Urinary bladder (tissue), 4 donors: Measurements from ENCODE around the gene MIGA2. TPM values are rescaled to one million over a fixed set of nuclear protein-coding genes. Genes with fewer than 3 reads are reported as not detected.

Experiments
- DNase-seq: peaks from one replicate; pipeline ENCODE4 v3.0.0-alpha.2; 2015; ENCODE audit errors: extremely low spot score
- H3K27ac ChIP-seq: one replicate; pipeline ENCODE4 v1.5.1; 2013; ENCODE audit warnings: low read depth, mild to moderate bottlenecking, moderate library complexity
- H3K36me3 ChIP-seq: one replicate; pipeline ENCODE4 v1.6.1; 2013; ENCODE audit warnings: mild to moderate bottlenecking, moderate library complexity; ENCODE audit not compliant: insufficient read depth
- H3K4me1 ChIP-seq: one replicate; pipeline ENCODE4 v1.6.1; 2013; ENCODE audit warnings: mild to moderate bottlenecking, moderate library complexity; ENCODE audit not compliant: insufficient read depth
- H3K4me3 ChIP-seq: one replicate; pipeline ENCODE4 v1.5.1; 2013; ENCODE audit warnings: low read depth, low read length
- WGBS: extraction: QIAGEN DNeasy Blood & Tissue Kit; methylation state at CpG from one replicate; pipeline ENCODE4 v1.1.7; 2013; 5-methylcytosine and 5-hydroxymethylcytosine counted together
- polyA plus RNA-seq: library from polyadenylated mRNA; stranded (reverse); fragments of 200-250 nt; gene quantifications from one replicate; pipeline ENCODE4 v1.2.3, GENCODE V29; 2013
- total RNA-seq: library from RNA; depleted of rRNA; stranded (reverse); fragments of >200 nt; gene quantifications from one replicate; pipeline ENCODE4 v1.2.3, GENCODE V29; 2014
- donor health status: healthy with polysubstance abuse.
- donor health status: healthy.

MIGA2 gene
- total and polyA plus RNA-seq, 2 donors: 16.4 to 34.5 TPM

DNA sequence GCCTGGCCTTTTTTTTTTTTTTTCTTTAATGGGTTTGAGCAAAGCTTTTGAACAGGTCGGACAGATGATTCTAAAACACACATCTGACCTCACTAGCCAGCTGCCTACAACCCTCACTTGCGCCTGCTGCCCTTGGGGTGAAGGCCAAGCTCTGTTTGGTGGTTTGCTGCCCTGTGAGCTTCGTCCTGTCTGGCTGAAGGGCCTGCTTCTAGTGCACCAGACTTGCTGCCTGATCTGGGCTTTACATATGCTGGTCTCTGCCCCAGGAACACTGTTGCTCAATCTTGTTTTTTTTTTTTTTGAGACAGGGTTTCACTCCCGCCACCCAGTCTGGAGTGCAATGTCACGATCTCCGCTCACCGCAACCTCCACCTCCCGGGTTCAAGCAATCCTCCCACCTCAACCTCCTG lies 28.1 kb downstream of the MIGA2 start:
- H3K4me1 ChIP-seq: no peaks in the 10 kb centered on the region
- no peak overlapping the region for H3K27ac ChIP-seq
- no peak overlapping the region for H3K4me3 ChIP-seq
- DNase-seq: no peak
- H3K36me3 ChIP-seq: peaks cover 15% of the 10 kb centered on the region
- 96% methylated on average over 8 of the region's 8 CpGs for whole genome bisulfite sequencing

DNA sequence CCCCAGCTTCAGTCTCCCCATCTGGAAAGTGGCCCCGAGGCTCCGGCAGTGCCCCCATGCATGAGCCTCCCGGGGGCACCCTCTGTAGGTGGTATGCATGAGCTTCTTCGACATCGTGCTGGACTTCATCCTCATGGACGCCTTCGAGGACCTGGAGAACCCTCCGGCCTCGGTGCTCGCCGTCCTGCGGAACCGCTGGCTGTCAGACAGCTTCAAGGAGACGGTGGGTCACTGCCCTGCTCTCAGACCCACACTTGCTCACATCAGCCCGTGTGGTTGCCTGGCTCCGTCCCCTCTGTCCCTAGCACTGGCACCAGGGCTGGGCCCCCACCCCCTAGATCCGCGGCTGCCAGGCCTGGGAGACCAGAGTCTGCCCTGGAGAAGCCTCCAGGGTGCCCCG lies 31.7 kb downstream of the MIGA2 start:
- 93% methylated on average over 19 of the region's 19 CpGs for WGBS
- Histone ChIP-seq H3K4me3 (no peak overlapping the region), H3K4me1 (no peaks in the 10 kb centered on the region), H3K36me3 (peaks cover 7% of the 10 kb centered on the region), H3K27ac (no peak overlapping the region)
- no peak for DNase-seq

DNA sequence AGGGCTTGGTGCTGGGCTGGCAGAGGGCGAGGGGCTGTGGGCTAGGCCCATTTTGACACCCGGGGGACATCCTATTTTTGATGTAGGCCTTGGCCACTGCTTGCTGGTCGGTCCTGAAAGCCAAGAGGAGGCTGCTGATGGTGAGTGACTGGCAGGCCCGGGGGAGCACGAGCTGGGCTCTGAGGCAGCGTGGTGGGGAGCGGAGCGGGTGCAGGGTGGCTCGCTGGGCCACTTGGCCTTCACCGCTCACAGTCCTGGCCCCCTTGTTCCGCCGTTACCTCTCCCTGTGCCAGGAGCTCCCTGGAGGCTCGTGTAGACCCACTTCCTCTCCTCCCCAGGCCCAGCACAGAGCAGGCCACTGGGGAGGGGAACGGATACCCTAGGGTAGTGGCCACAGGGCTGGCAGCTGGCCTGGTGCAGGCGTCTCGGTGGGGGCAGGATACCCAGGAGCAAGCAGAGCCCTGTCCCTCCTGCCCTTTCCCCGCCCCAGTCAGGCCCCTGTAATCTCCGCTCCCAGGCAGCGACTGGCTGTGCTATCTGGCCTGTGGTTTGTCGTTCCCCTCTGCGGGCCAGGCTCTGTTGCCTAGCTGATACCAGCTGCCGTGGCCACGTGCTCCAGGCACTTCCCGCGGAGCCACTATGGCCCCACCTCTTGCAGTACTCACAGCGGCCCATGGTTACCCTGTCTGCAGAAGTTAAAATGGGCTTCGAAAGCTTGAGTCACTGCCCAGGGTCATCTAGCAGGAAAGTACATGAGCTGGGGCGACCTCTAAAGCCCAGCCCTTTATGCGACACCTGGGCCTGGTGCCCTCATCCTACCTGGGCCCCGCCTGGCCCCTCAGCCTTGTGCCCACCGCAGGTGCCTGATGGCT lies 32.8 kb downstream of the MIGA2 start:
- DNase-seq: no peak
- no peak overlapping the region for H3K4me3 ChIP-seq
- WGBS: 78% methylated on average over 31 of the region's 31 CpGs
- H3K4me1 ChIP-seq: no peaks in the 10 kb centered on the region
- H3K27ac ChIP-seq: no peak overlapping the region
- peaks cover 4% of the 10 kb centered on the region for H3K36me3 ChIP-seq

DNA sequence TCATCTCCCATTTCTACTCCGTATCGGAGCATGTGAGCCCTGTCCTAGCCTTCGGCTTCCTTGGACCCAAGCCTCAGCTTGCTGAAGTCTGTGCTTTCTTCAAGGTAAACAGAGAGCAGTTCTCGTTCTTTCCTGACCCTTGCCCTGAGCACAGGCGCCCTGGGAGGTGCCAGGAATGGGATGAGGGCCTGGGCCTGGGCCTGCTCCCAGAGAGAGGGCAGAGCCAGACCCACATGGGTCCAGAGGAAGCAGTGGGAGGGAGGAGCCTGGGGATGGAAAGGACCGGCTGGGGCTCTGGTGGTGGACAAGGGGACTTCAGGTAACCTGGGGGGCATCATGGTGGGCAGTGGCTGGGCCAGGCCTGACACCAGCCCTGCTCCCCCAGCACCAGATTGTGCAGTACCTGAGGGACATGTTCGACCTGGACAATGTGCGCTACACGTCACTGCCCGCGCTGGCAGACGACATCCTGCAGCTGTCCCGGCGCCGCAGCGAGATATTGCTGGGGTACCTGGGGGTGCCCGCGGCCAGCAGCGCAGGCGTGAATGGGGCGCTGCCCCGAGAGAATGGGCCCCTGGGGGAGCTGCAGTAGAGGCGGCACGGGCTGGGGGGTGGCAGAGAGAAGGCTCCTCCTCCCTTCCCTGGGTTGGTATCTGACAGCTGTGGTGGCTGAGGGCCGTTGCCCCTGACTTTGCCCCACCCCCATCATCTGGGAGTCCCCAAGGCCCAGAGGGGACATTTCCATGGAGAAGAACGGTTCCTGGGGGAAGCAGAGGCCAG lies 33.6 kb downstream of the MIGA2 start:
- 87% methylated on average over 26 of the region's 26 CpGs for WGBS
- Histone ChIP-seq H3K4me1 (no peaks in the 10 kb centered on the region), H3K4me3 (no peak overlapping the region), H3K27ac (no peak overlapping the region), H3K36me3 (peaks cover 4% of the 10 kb centered on the region)
- DNase-seq: no peak

DNA sequence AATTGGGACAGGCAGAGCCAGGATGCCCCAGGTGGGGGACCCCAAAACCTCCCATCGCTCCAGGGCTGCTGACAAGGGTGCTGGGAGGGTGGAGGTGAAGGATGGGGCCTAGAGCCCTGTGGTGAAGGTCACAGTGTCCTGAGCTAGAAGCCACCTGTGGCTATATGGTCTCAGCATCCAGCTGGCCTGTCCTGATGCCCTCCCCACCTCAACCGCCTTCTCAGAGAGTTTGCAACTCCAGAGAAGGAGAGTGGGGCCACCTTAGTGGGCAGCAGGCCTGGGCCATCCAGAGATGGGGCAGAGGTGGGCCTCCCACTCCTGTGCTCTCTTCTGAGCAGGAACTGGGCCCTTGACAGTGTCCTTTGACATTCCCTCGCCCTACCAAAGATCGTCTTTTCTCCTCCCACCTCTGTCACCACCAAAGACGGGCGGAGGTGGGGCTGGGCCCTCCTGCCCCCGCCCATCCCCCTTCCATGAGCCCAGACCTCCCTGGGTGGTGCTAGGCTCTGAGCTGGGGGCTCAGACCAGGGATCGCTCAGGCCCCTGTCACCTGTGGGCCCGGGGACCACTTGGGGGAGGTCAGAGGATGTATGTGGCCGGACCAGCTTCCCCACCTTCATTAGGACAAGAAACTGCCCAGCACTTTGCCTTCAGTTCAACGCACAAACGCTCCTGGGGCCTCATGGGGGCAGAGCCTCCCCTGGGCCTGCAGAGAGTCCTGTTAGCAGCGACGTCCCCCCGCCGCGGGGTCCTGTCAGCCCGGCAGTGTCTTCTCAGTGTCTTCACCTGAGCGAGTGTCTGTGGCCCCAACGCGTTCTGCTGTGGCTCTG lies 34.5 kb downstream of the MIGA2 start:
- DNase-seq: no peak
- 72% methylated on average over 21 of the region's 21 CpGs for WGBS
- Histone ChIP-seq H3K27ac (no peak overlapping the region), H3K36me3 (peaks cover 4% of the 10 kb centered on the region), H3K4me1 (no peaks in the 10 kb centered on the region), H3K4me3 (no peak overlapping the region)

DNA sequence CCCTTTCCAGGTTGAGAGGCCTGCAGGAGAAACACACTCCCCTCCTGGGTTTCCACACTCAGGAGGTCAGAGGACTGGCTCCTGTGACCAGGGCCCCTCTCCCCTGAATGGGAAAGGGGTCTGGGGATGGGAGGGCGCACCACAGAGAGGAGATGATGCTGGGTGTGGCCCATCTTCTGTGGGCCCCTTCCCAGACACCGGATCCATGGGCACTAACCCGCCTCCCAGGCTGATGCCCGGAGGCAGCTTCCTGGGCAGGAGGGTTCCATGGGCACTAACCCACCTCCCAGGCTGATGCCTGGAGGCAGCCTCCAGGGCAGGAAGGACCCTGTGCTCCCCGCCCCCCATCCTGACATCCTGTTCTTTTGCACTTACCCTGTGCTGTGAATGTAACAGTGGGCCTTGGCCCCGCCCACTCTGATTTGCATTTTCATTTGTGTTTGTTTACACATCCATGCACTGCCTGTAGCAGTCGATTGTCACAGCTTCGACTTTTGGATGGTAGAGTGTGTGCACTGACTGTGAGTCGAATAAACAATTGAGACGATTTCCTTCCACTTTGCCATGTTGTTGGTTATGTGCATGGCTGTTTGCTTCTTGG lies 35.2 kb downstream of the MIGA2 start:
- no peak overlapping the region for H3K4me3 ChIP-seq
- 60% methylated on average over 10 of the region's 10 CpGs for WGBS
- no peak overlapping the region for H3K27ac ChIP-seq
- H3K36me3 ChIP-seq: peaks cover 4% of the 10 kb centered on the region
- DNase-seq: no peak
- no peaks in the 10 kb centered on the region for H3K4me1 ChIP-seq

DNA sequence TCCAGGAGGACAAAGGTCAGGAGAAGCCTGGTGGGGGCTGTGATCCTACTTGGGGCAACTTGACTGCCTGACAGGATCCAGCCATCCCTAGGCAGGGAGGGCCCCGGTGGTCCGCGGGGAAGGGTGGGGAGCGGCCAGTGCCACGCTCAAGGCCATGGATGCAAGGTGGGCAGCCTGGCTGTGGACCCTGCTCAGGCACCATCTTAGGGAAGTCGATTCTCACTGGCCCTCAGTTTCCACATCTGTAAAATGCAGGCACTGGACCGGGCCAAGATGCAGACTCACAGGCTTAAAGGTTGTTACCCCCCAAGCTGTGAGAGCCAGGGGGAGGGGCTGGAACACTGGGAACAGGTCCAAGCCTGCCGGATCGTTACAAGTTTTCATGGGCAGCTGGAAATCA lies 35.7 kb downstream of the MIGA2 start:
- Histone ChIP-seq H3K27ac (no peak overlapping the region), H3K4me1 (no peaks in the 10 kb centered on the region), H3K36me3 (peaks cover 4% of the 10 kb centered on the region), H3K4me3 (no peak overlapping the region)
- DNase-seq: no peak
- 50% methylated on average over 9 of the region's 9 CpGs for WGBS

DNA sequence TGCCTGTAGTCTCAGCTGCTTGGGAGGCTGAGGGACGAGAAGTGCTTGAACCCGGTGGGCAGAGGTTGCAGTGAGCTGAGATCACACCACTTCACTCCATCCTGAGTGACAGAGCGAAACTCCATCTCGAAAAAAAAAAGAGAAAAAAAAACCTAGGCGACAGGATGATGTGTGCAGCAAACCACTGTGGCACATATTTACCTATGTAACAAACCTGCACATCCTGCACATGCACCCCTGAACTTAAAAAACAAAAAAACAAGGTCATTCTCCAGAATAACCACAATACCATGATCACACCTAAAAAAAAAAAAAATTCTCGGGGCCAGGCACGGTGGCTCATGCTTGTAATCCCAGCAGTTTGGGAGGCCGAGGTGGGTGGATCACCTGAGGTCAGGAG lies 37.0 kb downstream of the MIGA2 start:
- Histone ChIP-seq H3K27ac (no peak overlapping the region), H3K4me1 (no peaks in the 10 kb centered on the region), H3K36me3 (no peaks in the 10 kb centered on the region), H3K4me3 (no peak overlapping the region)
- WGBS: 79% methylated on average over 8 of the region's 8 CpGs
- no peak for DNase-seq

DNA sequence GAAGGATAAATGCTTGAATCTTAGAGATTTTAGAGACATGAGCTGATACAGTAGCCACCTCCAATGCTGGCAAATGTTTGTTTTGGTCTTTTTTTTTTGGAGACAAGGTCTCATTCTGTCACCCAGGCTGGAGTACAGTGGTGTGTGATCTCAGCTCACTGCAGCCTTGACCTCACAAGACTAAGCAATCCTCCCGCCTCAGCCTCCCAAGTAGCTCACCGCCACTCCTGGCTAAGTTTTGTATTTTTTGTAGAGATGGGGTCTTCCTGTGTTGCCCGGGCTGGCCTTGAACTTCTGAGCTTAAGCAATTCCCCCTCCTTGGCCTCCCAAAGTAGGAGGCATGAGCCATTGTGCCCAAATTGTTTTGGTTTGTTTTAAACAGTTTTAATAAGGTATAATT lies 37.7 kb downstream of the MIGA2 start:
- Histone ChIP-seq H3K4me1 (no peaks in the 10 kb centered on the region), H3K36me3 (no peaks in the 10 kb centered on the region), H3K4me3 (no peak overlapping the region), H3K27ac (no peak overlapping the region)
- WGBS: 89% methylated on average over 3 of the region's 3 CpGs
- no peak for DNase-seq

DNA sequence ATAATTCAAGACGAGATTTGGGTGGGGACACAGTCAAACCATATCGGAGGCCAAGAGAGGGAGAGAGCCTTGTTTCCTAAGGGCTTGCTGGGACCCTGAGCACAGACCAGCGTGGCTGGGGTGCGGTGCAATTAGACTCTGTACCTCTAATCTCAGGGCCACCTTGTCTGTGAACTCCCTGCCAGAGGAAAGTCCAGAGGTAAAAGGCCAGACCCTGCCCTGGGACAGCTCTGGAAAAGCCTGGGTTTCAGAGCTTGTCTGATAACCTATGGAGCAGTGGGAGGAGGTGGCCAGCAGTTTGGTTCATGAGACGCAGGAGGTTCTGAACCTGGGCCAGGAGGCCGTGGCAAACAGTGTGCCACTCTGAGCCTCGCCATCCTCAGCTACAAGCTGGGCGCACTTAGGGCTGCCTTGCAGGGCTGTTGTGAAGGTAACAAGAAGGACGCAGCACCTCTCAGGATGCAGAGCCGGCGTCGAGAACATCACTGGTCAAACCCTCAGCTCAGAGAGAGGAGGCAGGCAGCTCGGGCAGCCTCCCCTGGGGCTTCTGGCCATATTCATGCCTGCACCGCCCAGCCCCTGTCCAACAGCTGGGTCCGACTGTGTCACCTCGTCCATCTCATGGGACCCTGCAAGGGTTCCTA lies 39.7 kb downstream of the MIGA2 start:
- no peaks in the 10 kb centered on the region for H3K4me1 ChIP-seq
- 87% methylated on average over 16 of the region's 16 CpGs for WGBS
- H3K27ac ChIP-seq: no peak overlapping the region
- DNase-seq: no peak
- H3K36me3 ChIP-seq: no peaks in the 10 kb centered on the region
- H3K4me3 ChIP-seq: no peak overlapping the region

DNA sequence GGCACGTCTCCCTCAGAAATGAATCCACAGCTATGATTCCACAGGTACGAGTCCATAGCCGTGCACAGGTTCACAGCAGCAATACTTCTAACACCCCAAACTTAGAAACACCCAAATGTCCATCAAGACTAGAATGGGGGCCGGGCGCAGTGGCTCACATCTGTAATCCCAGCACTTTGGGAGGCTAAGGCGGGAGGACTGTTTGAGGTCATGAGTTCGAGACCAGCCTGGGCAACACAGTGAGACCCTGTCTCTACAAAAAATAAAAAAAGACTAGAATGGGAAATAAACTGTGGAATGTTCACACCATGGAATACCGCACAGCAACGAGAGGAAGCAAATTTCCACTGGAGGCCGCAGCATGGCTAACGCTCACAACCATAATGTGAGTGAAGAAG lies 40.2 kb downstream of the MIGA2 start:
- Histone ChIP-seq H3K36me3 (no peaks in the 10 kb centered on the region), H3K4me3 (no peak overlapping the region), H3K27ac (no peak overlapping the region), H3K4me1 (no peaks in the 10 kb centered on the region)
- 94% methylated on average over 11 of the region's 11 CpGs for WGBS
- DNase-seq: no peak

DNA sequence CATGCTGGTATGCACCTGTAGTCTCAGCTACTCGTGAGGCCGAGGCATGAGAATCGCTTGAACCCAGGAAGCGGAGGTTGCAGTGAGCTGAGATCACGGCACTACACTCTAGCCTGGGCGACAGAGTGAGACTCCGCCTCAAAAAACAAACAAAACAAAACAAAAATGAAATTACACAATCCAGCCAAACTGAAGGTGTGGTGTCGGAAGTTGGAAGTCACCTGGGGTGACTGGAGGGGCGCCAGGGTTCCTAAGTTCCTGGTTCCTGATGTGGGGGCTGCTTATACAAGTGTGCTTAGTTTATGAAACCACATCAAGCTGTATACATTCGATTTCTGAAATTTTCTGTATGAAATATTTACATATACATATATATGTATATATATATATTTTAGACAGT lies 40.8 kb downstream of the MIGA2 start:
- WGBS: 83% methylated on average over 10 of the region's 10 CpGs
- H3K27ac ChIP-seq: no peak overlapping the region
- H3K4me1 ChIP-seq: no peaks in the 10 kb centered on the region
- H3K4me3 ChIP-seq: no peak overlapping the region
- H3K36me3 ChIP-seq: no peaks in the 10 kb centered on the region
- no peak for DNase-seq
